NCI-H524 treated with DMSO at 0.1 percent for 48 hours (cell line): ENCODE measurements around the gene EP400.
"Not testable (repeated sequence)": the region's sequence is repeated elsewhere in the genome, so short reads cannot be mapped to it uniquely, and the experiment has no call there.

ENCODE experiments used
- DNase-seq: peaks from one replicate; lab custom pipeline; 2025; lab: John Stamatoyannopoulos, UW

The EP400 gene

DNA sequence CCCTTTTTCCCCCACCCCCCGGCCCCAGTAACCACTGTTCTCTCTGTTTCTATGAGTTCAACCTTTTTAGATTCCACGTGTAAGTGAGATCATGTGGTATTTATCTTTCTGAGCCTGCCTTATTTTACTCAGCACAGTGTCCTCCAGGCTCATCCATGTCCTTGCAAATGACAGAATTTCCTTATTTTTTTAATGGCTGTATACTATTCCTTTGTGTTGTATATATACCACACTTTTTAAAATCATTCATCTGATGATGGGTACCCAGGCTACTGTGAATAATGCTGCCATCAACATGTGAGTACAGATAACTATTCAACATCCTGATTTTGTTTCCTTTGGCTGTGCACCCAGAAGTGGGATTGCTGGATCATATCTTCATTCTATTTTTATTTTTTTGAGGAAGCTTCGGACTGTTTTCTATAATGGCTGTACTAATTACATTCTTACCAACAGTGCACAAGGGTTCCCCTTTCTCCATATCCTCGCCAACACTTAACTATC, 139.7 kb downstream of the EP400 start:
- DNase-seq = no peak

DNA sequence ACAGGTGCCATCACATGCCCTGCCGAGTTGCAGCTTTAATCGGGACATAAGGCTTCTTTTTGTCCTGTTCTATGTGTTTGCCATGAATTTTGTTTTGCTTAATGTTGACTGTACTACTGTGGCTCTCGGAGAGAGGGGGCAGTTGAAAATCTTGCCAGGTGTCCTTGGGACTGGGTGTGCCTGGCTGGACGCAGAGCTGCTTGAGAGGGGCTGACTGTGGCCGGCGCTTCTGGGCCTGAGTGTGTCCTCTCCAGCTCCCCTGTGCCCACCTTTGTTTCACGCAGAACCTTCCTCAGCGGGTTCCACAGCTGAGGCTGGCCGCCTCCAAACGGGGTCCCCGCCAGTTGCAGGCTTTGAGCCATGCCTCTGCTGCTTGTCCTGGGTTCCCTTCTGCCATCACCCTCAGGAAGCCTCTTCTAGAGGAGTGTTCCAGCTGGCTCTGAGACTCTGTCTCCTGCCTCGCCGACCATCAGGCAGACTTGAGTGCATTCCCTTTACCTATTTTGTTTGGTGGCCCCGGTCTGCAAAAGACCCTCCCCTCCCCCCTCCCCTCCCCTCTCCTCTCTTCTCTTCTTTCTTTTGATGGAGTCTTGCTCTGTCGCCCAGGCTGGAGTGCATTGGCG, 144.6 kb downstream of the EP400 start:
- no peak for DNase-seq

DNA sequence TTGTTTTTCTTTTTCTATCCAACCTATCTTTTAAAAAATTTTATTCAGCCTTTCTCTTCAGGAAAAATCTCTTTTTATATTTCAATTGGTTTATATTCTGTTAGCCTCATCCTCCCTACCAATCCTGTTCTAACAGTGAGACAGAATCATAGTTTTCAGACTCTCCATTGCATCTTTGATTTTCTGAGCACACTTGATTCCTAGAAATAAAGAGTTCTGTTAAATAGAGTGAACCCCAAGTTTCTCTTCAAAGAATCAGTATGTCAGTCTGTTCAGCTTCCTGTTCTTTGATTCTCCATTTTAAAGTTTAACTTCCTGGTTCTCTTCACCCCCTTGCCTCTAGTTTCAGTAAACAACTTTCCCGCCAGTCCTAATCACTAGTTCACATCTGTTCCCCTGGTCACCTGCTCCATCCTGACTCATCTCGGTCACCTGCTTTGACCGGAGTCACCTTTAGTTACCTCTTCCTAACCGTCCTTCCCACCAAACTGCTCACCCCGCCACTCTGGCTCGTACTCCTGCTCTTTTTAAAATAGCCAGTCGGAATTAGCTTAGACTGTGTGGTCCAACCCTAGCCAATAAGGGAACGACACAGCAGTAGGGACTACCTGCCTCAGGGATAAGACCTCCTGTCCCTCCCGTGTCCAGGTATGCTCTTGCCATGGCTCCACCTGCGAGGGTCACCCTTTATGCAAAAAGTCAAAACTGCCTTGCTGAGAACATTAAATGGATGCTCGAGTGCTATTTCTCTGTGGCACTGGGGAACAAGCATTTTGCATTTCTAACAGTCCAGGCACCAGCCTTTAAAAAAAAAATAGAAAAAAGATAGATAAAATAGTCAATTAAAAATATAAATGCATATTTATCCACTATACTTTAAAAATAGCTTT, 146.0 kb downstream of the EP400 start:
- DNase-seq = no peak

DNA sequence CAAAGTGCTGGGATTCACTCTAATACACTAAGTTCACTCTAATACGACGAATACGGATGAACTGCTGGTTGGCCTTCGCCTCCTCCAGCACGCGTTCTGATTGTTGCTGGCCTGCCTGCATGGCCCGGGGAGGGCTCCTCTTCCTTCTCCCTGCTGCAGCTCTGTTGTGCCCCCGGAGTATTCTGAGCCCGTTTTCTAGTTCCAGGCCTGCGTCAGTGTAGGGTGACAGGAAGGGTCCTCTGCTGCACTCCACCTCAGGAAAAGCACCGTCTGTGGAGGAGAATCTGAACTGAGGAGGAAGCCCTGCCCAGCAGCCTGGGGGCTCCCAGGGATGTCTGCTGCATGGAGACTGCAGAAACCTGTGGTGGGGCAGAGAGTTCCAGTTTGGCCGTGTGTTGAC, 150.0 kb downstream of the EP400 start:
- no peak for DNase-seq

DNA sequence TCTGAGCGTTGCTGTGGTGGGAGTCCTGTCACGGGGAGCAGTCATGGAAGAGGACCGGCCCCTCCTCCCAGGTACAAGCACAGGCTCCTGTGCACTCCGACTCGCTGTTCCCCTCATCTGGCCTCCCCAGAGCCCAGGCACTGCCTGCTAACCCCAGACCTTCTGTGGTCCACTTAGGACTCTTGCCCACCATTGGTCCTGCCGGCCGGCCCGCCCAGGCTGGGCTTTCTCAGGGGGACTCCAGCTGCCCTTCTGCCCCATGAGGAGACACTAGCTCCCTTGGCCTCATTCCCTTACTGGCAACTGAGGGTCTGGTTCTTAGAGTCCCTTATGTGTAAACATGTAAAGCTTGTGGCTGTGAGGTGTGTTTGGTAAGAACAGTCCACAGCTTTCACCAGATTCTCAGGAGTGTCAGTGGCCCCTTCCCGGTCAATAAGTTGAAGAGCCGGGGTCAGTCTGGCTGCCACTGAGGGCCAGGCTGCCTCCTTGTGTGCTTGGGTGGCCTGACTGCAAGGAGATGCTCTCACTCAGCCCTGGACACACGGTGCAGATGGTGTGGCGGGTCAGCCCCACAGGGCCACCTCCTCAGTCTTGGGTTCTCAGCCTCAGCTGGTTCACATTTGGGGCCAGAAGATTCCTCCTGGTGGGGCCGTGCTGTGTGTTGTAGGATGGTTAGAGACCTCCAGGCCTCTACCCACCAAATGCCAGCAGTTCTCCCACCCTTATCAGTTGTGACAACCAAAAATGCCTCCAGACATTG, 150.7 kb downstream of the EP400 start:
- DNase-seq = no peak

DNA sequence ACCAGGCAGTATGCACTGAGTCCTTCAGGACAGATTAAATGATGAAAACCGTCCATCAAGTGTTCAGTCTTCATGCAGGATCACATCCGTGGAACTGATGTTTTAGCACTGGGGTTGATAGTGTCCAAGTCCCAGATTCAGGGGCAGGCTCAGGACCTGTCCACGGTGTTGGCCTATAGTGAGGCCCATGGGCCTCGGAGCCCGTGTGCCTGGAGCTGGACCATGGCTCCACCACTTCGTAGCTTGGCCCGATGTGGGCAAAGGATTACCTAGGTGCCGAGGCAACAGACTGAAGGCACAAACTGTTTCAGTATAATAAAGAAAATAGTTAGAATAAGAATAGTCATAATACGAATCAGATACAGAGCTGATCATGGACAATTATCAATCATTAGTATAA, 152.6 kb downstream of the EP400 start:
- DNase-seq = no peak

DNA sequence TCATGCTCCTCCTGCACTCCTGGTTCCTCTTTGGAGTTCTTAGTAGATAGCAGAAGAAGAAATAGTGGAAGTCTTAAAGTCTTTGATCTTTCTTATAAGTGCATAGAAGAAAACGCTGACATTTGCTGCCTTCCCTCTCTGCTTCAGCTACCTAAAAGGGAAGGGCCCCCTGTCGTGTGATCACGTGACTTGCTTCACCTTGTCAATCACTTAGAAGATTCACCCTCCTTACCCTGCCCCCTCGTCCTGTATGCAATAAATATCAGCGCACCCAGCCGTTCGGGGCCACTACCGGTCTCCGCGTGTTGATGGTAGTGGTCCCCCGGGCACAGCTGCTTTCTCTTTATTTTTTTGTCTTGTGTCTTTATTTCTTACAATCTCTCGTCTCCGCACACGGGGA, 153.3 kb downstream of the EP400 start:
- not testable (repeated sequence) for DNase-seq

DNA sequence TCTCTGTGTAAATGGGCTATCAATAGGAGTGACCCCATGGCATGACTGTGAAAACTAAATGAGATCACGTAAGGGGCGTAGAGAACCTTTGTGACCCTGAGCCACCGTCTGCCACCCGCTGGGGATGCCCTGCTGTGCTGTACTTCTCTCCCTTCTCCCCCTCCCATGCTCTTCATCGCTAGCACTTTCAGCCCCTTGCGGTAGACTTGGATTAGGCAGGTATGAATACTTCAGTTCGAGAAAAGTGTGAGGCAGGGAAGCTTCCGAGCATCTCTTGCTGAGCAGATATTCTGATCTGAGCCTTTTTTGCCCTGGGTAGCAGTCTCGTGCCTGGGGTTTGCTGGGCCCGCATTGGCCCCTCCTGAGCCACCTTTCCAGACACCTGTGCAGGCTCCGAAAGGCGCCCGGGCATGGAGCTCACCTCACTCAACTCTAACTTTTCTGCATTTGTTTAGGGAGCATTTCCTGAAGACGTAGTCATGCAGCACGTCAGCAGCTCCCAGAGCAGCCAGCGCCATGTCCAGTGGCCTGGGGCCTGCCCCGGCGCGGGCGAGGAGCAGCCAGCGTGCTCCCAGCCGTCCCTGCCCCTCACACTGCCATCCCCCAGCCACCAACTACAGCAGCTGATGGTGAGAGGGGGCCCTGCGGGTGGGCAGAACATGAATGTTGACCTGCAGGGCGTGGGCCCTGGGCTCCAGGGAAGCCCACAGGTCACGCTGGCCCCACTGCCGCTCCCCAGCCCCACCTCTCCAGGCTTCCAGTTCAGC, 154.0 kb downstream of the EP400 start:
- DNase-seq = no peak

DNA sequence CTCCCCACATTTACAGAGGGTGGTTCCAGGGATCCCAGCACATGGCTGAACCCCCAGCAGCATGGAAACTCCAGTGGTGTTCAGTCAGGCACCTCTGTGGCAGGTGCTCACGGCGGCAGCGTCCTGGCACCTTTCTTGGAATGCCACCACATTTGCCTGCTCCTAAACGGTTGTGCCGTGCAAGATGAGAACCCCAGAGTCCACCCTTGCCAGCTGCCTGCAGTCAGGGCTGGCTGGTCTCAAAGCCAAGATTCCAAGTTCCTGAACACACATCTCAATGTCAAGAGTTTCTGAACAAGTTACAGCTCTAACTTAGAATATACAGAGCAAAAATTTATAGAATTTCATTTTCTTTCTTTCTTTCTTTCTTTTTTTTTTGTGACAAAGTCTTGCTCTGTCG, 155.7 kb downstream of the EP400 start:
- DNase-seq = no peak

DNA sequence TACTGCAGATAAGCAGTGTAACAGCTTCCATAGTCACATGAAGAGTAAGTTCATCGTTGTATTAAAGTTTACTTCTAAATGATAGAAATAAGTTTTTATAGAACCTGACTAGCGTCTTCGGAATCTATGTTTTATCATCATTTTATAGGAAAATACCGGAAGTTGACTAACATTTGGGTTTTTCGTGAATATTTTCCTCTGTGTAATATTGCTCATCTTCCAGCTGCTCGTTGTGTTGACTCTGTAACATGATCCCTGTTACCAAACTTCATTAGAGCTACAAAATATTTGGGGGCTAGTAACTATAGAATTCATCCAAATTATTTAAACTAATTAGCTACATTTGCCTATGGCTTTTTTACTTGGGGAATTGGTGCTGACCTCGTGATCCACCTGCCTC, 157.2 kb downstream of the EP400 start:
- DNase-seq = no peak

DNA sequence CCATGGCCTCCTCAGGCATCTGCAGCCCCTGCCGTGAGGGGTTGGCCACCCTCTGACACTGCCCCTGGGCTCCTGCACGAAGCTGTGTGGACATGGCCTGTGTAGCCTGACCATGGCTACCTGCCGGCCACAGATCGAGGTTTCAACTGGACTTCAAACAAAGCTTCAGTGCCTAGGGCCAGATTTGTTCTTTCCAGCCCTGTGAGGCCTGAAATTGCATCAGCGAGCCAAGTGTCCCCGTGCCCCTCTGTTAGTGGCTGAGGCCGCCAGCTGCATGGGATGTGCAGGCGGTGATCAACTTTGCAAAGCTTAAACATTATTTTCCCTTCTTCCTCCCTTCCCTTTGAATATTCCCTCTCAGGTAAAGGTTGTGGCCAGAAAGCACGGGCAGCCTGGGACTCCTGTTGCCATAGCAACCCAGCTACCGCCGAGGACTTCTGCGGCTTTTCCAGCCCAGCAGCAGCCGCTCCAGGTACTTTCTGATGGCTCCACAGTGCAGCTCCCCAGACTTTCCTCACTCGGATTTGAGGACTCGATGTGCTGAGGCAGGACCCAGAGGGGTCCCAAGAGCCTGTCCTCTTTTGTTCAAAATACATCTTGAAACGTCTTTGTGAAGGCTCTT, 158.6 kb downstream of the EP400 start:
- no peak for DNase-seq

DNA sequence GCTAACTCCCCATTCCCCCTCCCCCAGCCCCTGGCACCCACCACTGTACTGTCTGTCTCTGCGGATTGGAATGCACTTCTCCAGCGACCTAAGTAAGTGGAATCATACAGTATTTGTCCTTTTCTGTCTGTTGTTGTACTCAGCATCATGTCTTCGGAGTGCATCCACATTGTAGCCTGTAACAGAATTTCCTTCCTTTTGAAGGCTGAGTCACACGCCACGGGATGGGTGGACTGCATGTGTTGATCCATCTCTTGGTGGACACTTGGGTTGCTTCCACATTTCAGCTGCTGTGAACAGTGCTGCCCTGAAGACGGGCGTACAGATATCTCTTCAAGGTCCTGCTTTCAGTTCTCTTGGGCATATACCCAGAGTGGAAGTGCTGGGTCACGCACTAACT, 160.0 kb downstream of the EP400 start:
- DNase-seq = no peak

DNA sequence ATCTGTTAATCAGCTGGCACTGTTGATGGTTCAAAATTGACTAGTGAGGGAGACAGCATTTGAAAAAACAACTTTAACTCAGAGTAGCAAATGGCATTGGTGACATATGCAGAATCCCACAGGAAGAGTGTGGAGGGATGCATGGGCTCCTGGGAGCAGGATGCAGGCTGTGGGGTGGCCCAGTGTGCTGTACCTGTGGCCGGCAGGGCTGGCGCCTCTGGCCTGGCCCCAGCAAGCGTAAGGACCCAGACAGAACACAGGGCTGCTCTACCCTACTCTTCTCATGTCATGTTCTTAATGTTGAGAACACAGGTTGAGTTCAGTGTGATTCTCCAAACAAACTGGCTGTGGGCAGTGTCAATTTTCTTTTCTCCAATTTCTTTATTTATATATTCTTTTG, 160.9 kb downstream of the EP400 start:
- DNase-seq = no peak

DNA sequence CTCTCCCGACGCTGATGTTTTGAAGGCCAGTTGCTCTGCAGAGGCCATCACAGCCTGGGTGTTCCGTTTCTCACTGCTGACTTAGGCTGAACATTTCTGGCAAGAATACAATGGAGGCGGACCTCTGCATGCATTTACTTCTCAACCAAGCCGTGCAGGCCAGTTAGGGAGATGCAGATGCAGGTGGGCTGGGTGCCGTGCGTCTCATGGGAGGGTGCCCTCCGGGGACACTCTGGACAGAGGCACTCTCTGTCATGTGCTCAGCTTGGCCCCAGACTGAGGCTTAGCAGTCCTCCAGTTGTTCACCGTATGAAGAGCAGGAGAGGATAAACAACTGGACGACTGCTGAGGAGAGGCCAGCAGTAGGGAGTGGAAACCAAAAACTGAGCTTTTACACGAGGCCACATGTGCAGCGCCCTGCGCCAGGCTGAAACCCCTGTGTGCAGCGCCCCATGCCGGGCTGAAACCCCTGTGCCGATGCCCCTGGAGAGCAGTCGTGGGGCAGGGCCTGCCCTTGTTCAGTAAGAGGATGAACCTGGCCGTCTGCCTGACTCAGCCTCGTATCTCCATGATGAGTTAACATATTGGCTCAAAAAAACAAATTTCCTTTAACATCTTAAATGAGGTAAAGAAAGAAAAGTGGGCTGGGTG, 162.0 kb downstream of the EP400 start:
- DNase-seq = no peak

DNA sequence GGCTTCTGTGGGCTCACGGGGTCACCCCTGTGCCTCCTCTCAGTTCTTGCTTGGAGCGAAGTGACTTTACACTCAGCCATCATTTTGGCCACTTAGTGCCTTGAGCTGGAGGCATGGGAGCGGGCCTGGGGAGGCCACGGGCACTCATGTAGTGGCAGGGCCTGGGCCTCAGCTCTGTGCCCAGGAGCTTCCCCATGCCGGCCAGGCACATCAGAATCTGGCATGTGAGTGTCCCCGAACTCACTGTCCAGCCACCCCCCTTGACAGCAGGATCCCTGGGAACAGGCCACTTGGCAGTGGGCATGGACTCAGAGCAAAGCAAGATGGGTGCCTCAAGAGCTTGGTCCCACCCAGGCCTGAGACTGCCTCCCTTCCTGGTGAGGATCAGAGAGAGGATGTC, 164.9 kb downstream of the EP400 start:
- no peak for DNase-seq

DNA sequence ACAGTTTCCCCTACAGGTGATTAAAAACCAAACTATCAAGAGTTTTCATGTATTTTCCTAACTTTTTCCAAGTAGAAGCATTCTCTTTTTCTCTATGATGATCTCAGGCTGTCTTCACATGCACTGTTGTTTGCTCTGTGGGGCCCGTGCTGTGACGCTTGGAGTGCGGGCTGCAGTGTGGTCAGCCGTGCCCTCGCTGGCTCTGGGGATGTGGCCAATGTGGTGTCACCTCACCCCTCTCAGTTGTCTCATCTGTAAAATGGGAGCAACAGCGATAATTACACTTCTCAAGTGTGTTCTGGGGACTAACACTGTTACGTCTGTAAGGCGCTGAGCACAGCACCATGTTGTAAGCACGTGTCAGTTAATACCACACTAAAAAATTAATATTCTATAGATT, 165.8 kb downstream of the EP400 start:
- DNase-seq = no peak

DNA sequence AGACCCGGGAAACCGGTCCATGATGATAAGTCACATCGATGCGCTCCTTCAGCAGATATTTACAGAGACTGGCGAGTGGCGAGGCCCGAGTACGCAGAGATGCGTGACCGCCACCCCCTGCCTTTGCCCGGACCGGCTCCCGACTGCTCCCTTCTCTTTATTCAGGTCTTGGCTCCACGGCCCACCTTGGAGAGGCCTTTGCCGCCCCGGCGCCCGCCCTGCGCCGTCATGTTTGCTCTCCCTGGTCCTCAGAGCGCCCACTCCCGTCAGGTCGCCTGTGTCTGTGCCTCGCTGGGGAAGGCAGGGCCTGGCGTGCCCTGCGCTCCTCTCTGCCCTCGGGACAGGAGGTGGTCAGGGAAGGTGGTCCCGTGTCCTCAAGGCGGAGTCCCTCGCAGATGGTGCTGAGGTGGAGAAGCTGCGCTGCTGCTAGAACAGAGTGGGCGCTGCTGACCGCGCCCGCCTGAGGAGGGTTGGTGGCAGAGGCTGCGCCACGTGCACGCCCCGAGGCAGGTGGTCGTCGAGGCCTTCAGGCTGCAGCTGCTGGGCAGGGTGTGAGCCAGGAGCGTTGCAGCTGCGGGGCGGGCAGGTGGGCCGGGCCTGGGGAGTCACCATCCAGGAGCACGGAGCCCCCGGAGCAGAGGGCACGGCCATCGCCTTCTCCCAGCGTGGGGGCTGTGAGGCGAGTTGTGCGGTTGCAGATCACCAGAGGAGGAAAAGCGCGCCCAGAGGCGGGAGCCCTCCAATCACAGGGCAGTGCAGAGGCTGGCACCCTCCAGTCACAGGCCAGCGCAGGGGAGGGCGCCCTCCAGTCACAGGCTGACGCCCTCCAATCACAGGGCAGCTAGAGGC, 167.2 kb downstream of the EP400 start:
- no peak for DNase-seq

DNA sequence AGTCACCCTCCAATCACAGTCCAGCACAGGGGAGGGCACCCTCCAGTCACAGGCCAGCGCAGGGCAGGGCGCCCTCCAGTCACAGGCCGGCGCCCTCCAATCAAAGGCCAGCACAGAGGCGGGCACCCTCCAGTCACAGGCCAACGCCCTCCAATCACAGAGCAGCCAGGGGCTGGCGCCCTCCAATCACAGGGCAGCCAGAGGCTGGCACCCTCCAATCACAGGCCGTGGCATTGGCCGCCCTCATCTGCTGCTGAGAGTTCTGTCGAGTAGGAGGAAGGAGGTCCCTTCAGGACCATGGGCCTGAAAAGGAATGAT, 167.8 kb downstream of the EP400 start:
- DNase-seq = no peak

DNA sequence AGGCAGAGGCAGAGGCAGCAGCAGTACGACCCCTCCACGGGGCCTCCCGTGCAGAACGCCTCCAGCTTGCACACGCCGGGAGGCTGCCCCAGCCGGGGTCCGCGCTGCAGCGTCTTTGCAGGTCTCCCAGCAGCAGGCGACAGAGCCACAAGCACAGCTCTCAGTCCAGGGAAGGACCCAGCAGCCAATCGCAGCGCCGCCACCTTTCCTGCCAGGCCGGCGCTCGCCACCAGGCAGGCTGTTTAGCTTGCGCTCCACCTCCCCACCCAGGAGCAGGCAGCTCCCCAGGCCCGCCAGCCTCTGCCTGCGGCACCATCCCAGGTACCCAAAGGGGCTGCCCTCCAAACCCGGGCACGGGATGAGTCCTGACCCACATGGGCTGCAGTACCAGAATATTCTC, 169.1 kb downstream of the EP400 start:
- no peak for DNase-seq

DNA sequence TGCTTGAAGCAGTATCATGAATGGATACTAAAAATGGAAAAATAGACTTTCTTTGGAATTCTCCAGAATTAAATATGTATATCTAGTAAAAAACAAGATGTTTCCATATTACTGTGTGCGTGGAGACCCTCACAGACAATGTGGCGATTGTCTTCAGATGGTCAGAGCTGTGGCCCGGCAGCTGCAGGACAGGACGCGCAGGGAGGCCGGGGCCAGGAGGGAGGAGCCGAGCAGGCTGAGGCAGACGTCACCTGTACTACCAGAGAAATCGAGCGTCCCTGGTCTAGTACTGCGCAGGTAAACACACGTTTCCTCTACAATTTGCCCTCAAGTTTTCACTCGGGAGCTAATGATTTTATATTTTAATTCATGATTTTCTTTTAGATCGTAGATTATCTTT, 171.5 kb downstream of the EP400 start:
- DNase-seq = no peak
